Activated CD8-positive, alpha-beta memory T cell treated with anti-CD3 and anti-CD28 coated beads for 24 hours (primary cell): Measurements from ENCODE around the gene POLR2L.

ENCODE experiments used
- DNase-seq: peaks from one replicate; pipeline ENCODE4 v3.0.0-alpha.2; 2020

The POLR2L gene

GRCh38 chr11:808427-809286 is 33.7 kb downstream of the POLR2L start:
- no peak for DNase-seq

GRCh38 chr11:804599-804964 is 37.7 kb downstream of the POLR2L start:
- DNase-seq = no peak

- no peak for DNase-seq
Observed at GRCh38 chr11:803770-804598, 38.3 kb downstream of the POLR2L start.

GRCh38 chr11:803467-803742 is 38.9 kb downstream of the POLR2L start:
- DNase-seq = no peak

- DNase-seq = no peak
Observed at GRCh38 chr11:802693-803466, 39.4 kb downstream of the POLR2L start.

GRCh38 chr11:802018-802617 is 40.2 kb downstream of the POLR2L start:
- DNase-seq = no peak

- DNase-seq = no peak
Observed at GRCh38 chr11:801097-801780, 41.1 kb downstream of the POLR2L start.

- DNase-seq = no peak
Observed at GRCh38 chr11:800473-800872, 41.9 kb downstream of the POLR2L start.

GRCh38 chr11:799641-800316 is 42.5 kb downstream of the POLR2L start:
- DNase-seq = no peak

- DNase-seq = peak; percentile 96
Observed at GRCh38 chr11:798093-798713, 44.1 kb downstream of the POLR2L start, which contains the start of gene SLC25A22. Gene SLC25A22 (minus strand): TSS chr11:798281. CDS start chr11:795006, 3,275 bp downstream.

GRCh38 chr11:797296-798092 is 44.8 kb downstream of the POLR2L start:
- peak; percentile 87 for DNase-seq

GRCh38 chr11:796565-797295 is 45.6 kb downstream of the POLR2L start:
- DNase-seq = no peak

GRCh38 chr11:795634-796564 is 46.4 kb downstream of the POLR2L start:
- peak; percentile 88 for DNase-seq

GRCh38 chr11:794766-795633 is 47.3 kb downstream of the POLR2L start:
- DNase-seq = no peak

- no peak for DNase-seq
Observed at GRCh38 chr11:794013-794765, 48.1 kb downstream of the POLR2L start.

GRCh38 chr11:793556-793955 is 48.8 kb downstream of the POLR2L start:
- no peak for DNase-seq

GRCh38 chr11:792873-793272 is 49.5 kb downstream of the POLR2L start:
- DNase-seq = no peak
